Stimulated activated CD4-positive, alpha-beta T cell treated with anti-CD3 and anti-CD28 coated beads, Interleukin-15, amount 100 ng/mL, for 1 hour (primary cell): ENCODE measurements around the gene DACT2.
"Not testable (repeated sequence)": the region's sequence is repeated elsewhere in the genome, so short reads cannot be mapped to it uniquely, and the experiment has no call there.

Experiments used
- DNase-seq, 2 donors: peaks; one replicate each; pipeline ENCODE4 v3.0.0-alpha.2; 2020; ENCODE audit warnings: low read depth in 1 of 2, low spot score in 1 of 2

The DACT2 gene

DNA sequence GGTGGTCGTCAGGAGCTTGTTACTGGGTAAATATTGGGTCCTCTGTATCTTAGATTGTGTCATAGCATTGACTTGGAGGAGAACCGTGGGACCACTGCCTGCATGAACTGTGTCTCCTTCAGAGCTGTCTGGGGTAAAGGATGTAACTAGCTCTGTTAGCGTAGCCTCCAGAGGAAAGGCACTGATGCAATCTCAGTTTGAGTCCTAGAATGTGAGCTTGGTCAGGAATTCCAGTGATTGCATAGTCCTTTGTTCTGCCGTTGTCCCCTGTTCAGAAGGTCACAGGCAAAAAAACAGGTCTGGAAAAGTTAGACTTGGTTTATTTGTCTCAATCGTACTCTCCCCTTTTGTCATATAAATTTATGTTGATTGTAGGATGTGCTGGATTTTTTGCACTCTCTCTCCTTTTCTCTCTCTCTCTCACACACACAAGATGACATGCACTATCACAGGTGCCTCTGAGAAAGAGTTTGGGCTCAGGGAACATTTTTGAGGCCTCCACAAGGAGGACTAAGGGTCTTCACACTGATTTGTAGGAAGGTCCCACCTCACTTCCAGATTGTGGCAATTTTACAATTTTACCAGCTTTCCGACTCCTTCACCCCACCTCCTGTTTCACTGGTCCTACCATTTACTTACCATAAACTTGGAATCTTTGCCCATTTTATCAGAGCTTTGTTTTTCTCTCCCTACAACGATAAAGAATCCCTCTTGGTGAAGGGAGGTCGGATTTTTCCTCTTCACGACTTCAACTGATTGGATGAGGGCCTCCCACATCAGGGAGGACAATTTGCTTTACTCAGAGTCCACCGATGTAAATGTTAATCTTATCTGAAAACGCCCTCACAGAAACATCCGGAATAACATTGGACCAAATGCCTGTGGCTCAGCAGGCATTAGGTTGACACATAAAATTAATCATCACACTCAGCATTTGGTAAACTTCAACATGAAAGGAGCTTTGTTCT lies 7.0 kb upstream of the DACT2 start:
- no peak for DNase-seq

DNA sequence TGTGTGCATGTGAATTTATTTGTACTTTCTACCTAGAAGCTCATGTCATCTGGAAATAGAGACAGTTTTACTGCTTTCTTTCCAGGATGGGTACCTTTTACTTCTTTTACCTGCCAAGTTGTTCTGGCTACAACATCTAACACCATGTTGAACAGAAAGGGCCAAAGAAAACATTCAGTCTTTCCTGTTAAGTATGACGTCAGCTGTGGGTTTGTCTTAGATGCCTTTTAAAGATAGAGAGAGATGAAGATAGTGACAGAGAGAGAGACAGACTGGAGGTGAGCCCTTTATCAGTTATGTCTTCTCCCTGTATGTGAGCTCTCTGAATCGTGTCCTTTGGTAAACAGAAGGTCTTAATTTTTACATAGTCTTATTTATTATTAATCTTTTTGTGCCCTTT lies 3.4 kb upstream of the DACT2 start:
- no peak for DNase-seq

DNA sequence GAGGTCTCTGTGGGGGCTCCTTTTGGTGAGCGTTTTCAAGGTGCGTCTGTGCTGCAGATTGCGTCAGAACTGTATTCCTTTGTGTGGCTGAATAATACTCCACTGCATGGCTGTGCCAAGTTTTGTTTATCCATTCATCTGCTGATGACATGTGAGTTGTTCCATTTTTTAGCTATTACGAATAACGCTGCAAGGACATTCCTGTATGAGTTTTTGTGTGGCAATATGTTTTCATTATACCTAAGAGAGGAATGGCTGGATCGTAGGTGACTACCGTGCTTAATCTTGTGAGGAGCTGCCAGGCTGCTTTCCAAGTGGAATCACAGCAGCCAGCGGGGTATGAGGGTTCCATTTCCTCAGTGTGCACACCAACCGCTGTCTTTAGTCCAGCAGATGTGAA lies 1.1 kb upstream of the DACT2 start:
- no peak for DNase-seq

DNA sequence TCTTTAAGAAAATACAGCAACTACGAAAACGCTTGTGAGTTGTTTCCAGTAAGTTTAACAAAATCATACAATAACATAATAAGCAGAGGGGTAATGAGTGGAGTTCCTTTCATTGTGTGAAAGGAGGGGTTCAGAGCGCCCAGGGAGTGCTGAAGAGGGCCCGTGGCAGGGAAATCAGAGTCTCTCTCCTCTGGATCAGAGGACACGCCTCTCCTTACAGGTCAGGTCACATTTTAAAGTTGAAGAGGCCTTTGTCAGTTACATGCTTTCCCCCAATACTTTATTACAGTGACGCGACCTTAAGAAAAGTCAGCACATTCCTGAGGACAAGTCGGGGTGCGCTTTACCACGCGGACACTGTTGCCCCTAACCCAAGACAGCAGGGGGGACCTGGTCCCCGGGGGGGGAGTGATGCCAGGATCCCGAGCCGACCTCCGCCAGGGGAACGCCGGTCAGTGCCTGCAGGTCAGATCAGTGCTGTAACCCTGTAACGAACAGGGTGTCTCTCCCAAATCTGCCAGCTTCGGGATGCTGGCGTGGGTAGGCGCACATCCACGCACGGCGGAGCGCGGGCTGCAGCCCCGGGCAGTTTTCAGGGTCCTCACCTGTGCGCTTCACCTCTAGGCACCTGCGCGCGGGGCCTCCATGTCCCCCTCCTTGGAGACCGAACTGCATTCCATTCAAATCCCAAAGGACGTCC lies 848 bp downstream of the DACT2 start:
- no peak for DNase-seq

DNA sequence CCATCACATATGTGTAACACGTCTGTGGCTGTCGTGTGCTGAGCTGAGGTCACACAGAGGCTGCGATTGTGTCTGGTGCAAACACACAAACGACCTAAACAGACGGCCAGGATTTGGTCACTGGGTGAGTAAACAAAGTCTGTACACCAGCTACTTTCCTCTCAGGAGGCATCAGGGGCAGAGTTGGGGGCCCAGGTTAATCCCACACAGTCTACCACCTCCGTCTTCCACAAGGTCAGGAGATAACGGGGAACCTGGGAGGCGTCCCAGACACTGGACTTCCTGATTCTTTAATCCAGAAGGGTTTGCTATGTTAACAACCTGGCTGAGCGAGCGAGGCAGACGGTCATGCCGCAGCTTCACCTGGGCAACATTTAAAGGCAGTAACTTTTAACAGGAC lies 1.5 kb downstream of the DACT2 start:
- no peak for DNase-seq

DNA sequence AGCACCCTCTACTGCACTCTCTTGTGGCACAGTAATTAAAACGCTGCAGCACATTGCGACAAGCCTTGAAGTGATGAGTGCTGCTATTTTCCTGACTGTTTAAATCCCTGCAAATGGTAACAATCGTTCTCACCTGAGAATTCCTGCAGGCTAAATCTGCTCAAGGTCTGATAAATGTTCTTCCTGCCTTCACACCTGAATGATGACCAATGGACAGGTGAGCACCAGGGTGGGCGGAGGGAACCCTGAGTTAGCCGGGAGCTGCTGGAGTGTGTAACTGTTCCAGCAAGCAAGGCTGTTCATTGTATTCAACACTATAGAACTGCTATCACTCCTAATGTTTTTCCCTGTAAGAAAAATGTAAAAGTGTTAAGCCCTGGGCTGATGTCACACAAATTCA lies 4.0 kb downstream of the DACT2 start:
- DNase-seq, result no peak

DNA sequence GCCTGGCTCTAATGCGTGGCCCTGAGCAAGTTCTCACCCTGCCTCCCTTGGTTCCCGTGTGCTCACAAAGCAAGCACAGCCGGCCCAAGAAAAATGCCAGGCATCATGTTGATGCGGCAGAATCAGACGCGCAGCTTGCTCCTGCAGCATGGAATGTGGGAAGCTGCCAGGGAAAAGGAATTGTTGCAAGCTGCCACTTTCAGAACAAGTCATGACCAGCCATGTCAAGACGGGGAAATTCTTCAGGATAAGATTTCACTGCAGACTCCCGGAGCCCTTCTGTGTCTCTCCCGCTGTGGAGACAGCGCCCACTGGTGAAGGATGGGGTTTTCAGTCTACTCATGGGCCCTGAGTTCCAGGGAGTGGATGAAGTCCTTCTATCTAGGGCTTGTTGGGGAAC lies 4.6 kb downstream of the DACT2 start:
- DNase-seq, result no peak

DNA sequence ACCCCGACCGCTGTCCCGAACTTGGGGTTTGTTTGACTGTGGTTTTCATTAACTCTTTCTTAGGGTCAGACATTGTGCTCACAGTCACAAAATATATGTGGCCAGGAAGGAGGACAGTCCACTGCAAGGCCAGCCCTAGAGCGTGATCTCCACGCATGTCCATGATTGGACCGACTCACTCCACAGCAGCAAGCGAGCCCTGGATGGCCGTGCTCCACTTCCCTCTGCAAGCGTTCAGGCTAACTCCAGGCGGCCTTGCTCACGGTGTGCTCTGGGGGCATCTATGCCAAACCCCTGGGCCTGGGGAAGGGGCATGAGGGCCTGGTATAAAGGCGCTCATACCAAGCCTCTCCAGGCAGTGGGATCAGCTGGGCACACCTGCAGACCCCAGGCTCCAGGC lies 5.6 kb downstream of the DACT2 start:
- no peak for DNase-seq

DNA sequence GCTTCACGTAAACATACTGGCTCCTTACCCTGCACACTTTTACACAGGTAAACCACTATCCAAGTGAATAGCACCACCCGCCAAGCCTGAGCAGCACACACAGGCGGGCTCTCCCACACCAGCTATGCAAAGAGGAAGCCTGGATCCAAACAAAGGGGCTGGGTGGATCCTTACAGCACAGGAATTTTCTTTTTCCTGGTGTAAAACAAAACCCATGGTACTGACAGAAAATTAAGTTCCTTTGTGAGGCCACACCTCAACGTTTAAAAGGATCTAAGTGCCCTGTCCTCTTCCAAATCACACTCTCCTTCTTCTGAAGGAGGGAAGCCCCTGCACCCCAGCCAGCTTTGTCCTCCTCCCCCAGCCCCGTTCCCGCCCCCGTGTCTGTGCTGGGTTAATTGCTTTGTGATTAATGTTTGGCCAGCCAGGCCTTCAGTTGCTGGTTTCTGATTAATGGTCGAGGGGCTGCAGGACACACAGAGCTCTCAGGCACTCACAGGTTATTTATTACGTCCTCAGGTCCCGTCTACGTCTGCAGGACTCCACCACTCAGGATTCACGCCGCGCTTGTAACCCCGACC lies 6.1 kb downstream of the DACT2 start:
- DNase-seq, result no peak

DNA sequence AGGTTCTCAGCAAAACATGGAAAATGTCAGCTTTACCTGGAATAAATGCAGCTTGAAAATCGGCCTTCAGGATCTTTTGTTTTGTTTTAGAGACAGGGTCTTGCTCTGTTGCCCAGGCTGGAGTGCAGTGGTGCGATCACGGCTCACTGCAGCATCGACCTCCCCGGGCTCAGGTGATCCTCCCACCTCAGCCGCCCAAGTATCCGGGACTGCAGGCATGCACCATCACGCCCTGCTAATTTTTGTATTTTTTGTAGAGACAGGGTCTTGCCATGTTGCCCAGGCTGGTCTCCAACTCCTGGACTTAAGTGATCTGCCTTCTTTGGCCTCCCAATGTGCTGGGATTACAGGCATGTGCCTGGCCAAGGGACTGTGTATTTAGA lies 7.5 kb downstream of the DACT2 start:
- not testable (repeated sequence) for DNase-seq

DNA sequence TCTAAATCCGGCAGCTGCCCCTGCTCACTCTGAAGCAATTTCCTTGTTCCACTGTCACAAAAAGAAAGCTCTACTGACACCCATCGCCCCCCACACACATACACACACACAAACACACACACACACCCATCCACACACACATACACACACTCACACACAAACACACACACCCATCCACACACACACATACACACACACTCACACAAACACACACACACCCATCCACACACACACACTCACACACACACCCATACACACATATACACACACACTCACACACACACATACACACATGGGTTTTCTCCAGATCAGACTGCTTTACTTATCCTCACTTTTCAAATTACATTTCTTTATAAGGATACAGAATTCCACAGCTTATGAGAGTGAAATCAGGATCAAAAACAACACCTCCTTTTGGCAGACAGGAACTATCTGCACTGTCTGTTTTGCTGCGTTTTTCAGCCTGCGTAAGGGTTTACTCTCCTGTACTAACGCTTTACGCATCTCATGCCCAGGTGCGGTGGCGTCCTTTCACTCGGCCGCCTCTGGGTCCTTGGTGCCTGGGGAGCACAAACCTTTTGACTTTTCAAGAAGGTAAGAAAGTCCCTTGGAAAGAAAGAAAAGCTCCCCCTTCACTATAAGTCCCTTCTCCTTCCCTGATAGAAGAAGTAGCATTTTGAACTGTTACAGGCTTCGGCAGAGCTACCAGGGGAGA lies 8.0 kb downstream of the DACT2 start:
- DNase-seq, result no peak

DNA sequence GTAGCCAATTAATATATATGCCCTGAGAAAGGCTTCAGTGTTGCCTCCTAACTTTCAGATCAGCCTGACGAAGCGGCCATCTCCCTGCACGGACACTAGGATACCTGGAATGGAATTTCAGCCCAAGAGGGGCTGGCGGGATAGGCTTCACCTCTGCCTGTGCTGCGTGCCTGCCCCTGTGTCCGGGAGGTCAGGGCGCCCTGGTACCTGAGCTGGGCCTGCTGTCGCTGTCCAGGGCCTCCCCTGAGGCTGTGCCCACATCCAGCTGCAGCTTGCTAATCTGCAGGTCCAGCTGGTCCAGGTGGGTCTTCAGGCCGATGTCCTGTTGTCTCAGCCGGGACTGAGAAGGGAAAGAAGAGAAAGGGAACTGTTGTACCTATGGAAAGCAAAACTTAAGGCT lies 8.6 kb downstream of the DACT2 start:
- no peak for DNase-seq

DNA sequence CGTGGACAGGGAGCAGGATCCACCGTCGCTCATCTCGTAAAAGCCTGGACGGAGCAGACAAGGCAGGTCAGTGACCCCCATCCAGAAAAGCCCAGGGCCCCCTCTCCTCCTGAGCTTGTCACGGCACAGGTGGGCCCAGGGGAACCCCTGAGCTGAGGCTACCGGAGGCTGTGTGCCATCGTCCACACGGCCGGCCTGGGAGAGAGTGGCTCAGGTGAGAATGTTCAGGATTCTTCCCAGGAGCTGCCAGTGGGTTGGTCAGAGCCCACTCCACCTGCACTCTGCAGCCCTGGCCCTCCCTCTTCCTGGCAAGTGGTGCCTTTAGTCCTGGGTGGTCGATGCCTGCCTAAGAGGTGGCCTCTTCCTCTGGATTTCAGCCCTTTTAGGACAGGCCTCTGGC lies 9.2 kb downstream of the DACT2 start:
- DNase-seq, result no peak

DNA sequence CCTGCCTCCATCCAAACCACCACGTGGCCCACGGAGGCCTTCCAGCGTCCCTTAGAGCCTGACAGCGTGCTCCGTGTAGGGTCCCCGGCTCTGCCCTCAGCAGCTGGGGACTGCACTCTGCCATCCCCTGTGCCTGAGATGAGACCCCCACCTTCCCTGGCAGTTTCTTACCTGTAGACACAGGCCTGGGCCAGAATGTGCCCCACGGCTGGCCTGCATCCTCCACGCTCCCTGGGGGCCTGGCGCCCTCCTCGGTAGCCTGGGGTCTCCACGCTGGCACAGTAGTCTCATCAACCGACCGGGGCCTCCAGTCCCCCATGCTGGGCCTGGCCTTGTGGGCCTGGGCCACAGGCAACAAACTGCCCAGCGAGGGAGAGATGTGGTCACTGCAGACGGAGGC lies 9.6 kb downstream of the DACT2 start:
- no peak for DNase-seq

DNA sequence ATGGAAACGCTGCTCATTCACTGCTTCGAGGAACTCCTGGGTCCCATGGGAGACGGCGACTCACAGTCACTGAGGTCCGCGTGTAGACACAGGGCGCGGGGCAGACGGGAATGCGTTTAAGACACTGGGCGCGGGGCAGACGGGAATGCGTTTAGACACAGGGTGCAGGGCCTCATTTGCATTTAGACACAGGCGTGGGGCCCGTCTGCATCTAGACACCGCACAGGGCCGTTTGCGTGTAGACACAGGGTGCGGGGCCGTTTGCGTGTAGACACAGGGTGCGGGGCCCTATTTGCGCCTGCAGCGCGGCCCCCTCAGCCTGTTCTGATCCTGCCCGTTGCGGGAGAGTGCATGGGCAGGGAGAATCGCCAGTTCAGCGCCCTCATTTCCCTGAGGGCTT lies 10.4 kb downstream of the DACT2 start:
- DNase-seq, result no peak

DNA sequence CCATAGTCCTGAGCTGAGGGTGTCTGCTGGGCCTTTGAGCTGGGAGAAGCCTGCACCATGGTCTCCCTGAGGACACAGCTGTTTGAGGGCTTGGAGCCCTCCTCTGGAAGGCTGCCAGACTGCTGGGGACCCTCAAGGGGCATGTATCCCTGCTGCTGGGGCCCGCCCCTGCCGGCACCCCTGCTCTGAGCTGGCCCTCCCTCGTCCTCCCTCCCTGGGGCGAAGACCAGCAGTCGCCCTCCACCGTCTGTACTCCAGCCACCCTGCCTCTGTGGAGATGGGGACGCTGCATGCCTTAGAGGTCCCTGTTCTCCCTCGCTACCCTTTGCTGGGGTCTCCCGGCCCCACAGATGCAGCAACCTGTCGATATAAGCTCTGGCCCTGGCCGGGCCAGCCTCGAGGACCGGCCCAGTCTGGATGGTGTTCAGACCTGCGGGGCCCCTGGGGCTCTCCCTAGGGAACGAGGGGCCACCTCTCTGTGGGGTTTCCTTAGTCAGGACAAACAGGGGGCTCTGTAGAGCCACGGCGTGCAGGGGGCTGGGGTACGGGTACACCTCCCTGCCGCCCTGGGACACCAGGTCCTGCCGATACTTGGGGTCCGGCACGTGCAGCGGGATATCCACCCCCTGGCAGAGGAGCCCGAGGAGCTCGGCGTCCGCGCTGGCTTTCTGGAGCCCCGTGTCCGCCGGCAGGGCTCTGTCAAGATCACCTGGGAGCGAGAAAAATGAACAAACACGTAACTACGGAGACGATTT lies 11.0 kb downstream of the DACT2 start:
- DNase-seq, result no peak

DNA sequence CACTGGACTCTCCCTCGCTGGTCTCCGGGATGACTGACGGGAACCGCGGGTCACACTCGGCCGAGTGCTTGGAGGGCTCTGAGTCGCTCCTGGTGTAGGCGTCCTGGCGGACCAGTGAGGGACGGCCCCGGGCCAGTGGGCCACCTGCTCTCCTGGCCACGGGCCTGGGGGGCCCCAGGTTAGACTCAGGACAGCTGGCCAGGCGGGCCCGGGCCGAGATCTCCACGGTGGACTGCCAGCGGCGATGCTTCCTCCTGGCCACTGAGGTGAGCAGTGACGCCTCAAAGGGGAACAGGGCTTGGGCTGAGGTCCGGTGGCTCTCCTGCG lies 11.9 kb downstream of the DACT2 start:
- no peak for DNase-seq

DNA sequence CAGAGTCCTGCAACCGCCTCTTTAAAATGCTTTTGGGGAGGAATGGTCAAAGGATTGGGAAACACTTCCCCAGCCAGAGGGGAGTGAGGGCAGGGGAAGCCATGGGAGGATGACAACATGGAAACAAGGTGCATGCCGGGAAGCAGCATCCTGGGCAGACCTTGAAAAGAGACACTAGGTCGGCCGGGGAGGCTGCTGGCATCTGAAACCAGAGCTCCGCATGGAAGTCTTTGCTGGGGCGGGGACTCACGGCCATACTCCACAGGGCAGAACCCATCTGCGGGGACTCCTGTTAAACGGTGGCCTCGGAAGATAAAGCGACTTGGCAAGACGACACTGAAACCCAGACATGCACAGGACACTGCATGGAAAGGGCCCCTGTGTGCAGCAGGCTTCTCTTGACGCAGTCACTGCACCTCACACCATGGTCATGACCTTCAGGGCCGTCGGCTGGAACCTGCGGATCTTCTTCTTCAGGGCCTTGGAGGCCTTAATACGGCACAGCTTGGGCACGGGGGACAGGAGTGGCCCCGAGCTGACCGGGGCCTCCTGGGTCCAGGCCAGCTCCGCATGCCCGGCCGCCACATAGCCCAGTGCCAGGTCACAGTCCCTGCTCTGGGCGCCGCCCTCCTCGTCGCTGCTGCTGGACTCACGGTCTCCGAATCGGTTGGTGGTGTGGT lies 12.4 kb downstream of the DACT2 start:
- DNase-seq, result no peak

DNA sequence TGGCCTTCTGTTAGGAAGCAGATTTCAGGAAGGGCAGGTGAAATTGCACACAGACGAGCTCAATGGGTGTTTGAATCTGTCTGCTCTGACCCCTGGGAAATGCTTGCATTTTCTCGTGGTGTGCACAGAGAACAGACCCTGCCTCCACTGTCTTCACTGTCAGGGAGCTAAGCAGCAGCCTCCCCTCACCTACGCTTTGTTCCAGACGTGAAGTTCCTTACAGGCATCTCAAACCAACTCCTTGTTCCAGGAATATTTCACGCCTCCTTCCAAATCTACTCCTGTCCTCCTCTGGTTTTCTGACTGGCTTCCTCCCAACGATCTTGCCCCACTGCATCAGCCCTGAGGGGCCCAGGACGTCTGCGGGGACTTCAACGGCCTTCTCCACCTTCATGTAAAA lies 13.7 kb downstream of the DACT2 start:
- DNase-seq, result no peak

DNA sequence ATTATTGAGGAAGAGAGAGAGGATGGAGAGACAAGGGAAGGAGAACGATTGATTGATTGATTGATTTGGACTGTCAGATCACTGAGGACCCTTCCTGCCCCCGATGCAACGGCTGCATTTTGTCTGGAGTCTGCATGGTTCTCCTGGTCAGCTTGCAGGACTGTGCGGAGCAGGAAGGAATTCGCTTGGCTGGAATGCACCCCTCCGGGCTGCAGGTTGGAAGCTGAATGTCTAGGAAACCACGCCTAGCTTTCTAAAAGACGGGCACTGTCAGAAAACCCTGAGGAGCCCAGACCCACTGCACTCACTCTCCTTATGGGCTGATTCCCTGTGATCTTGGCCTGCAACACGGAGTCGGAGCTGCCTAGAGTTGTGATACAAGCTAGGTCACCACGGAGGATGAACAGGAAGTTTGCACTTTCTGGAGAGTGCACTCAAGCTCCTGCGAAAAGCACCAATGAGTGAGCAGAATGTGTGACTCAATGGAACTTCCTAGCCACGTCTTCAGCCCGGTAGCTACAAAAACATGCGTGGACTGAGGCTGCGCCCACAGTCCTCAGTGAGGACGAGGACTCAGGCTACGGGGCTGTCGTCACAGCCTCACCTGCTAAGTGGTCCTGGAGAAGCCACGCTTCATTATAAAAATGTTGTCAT lies 14.4 kb downstream of the DACT2 start:
- DNase-seq, result no peak
